ENCODE data around the gene EIF4G3. TPM values are rescaled to one million over a fixed set of nuclear protein-coding genes. Genes with fewer than 3 reads are reported as not detected.

EIF4G3 gene
- polyA plus RNA-seq, 1 of the 3 experiments (the other 2 are of a cell fraction): 32.0 TPM

- ChIA-PET POLR2A (no interaction called here), CTCF (interaction anchor here (1.1 to 1.2 kb wide), 2 partner anchors 10 to 70 kb away, joined by 3 read pairs; no protein-coding TSS in a partner anchor)
- TF ChIP-seq FOXM1 (IDR thresholded peaks at IDR 0.05; ENCODE audit: low read depth) (no peak), TAF1 (IDR thresholded peaks at IDR 0.05; ENCODE audit: borderline replicate concordance, low read depth, low read length) (no peak), RAD21 (IDR thresholded peaks at IDR 0.05; ENCODE audit: low read length) (no peak), FOXJ3 (CRISPR knock-in tag; IDR thresholded peaks at IDR 0.05) (no peak)
- H3K4me1 ChIP-seq (ENCODE audit: control insufficient read depth in 1 of 2, insufficient read depth in 2 of 2, low read depth in 1 of 2, low read length in 1 of 2): peaks cover 7% of the 10 kb centered on the region in 2 experiments; a peak in 2 of 4 replicates
- H3K9me2 ChIP-seq: no peaks in the 10 kb centered on the region
- H4K20me1 ChIP-seq (ENCODE audit: insufficient read depth): no peaks in the 10 kb centered on the region; the same call in 1 of the 2 replicates
- H3F3A ChIP-seq (replicated peaks; ENCODE audit: insufficient read depth): peaks cover 9% of the 10 kb centered on the region
- no peaks in the 10 kb centered on the region for H3K9me3 ChIP-seq
- no peak overlapping the region for H3K9ac ChIP-seq
- H3K4me2 ChIP-seq: no peak overlapping the region
- H3K27ac ChIP-seq (ENCODE audit: low read depth in 2 of 2, low read length in 1 of 2): no peak overlapping the region
- H3K27me3 ChIP-seq (ENCODE audit: insufficient read depth): no peaks in the 10 kb centered on the region
- peaks cover 15 to 18% of the 10 kb centered on the region in 2 experiments for H3K36me3 ChIP-seq (replicated peaks in 1 of 2; ENCODE audit: control insufficient read depth in 1 of 2, insufficient read depth in 2 of 2, low read length in 1 of 2)
- no peak for DNase-seq
- no peak overlapping the region for H2AFZ ChIP-seq (ENCODE audit: low read depth)
- 82% methylated on average over 4 of the region's 4 CpGs for WGBS (ENCODE audit: low lambda C conversion rate)
- no peak overlapping the region for H3K4me3 ChIP-seq (ENCODE audit: low read depth in 2 of 2, low read length in 1 of 2)
- peaks cover 26% of the 10 kb centered on the region for H3K79me2 ChIP-seq (ENCODE audit: insufficient read depth)
Observed at GRCh38 chr1:21050031-21050430, 126.7 kb downstream of the EIF4G3 start.

GRCh38 chr1:21048462-21048861 is 128.2 kb downstream of the EIF4G3 start:
- Histone ChIP-seq H3K9me3 (no peaks in the 10 kb centered on the region), H3K4me3 (ENCODE audit: low read depth in 2 of 2, low read length in 1 of 2) (no peak overlapping the region), H2AFZ (ENCODE audit: low read depth) (no peak overlapping the region), H3K36me3 (replicated peaks in 1 of 2; ENCODE audit: control insufficient read depth in 1 of 2, insufficient read depth in 2 of 2, low read length in 1 of 2) (peaks cover 15 to 18% of the 10 kb centered on the region in 2 experiments), H3K4me2 (no peak overlapping the region), H3K27me3 (ENCODE audit: insufficient read depth) (no peaks in the 10 kb centered on the region), H3F3A (replicated peaks; ENCODE audit: insufficient read depth) (peaks cover 9% of the 10 kb centered on the region), H3K27ac (ENCODE audit: low read depth in 2 of 2, low read length in 1 of 2) (no peak overlapping the region), H3K79me2 (ENCODE audit: insufficient read depth) (peaks cover 34% of the 10 kb centered on the region), H4K20me1 (ENCODE audit: insufficient read depth) (peaks cover 2% of the 10 kb centered on the region; the same call in 1 of the 2 replicates), H3K9me2 (no peaks in the 10 kb centered on the region), H3K4me1 (ENCODE audit: control insufficient read depth in 1 of 2, insufficient read depth in 2 of 2, low read depth in 1 of 2, low read length in 1 of 2) (peaks cover 11 to 13% of the 10 kb centered on the region in 2 experiments; a peak in 3 of 4 replicates), H3K9ac (no peak overlapping the region)
- ChIA-PET POLR2A (no interaction called here), CTCF (interaction anchor here (1.1 kb wide), 1 partner anchor 22 kb away, joined by 3 read pairs; no protein-coding TSS in a partner anchor)
- no peak for TF ChIP-seq MXI1 (IDR thresholded peaks at IDR 0.05; ENCODE audit: low read depth, low read length)
- no peak for TF ChIP-seq RAD21 (IDR thresholded peaks at IDR 0.05; ENCODE audit: low read length)
- TF ChIP-seq CHD2 (IDR thresholded peaks at IDR 0.05; ENCODE audit: low read length, partially characterized antibody): no peak
- TF ChIP-seq RCOR1 (IDR thresholded peaks at IDR 0.05; ENCODE audit: low read length): no peak
- TF ChIP-seq IRF3 (IDR thresholded peaks at IDR 0.05; ENCODE audit: low read depth, low read length): no peak
- no peak for TF ChIP-seq GABPA (IDR thresholded peaks at IDR 0.05; ENCODE audit: low read depth)
- 86% methylated on average over 4 of the region's 4 CpGs for WGBS (ENCODE audit: low lambda C conversion rate)
- no peak for DNase-seq

- POLR2A ChIA-PET: no interaction called here
- no peaks in the 10 kb centered on the region for H3K27me3 ChIP-seq (ENCODE audit: insufficient read depth)
Observed at GRCh38 chr1:21046132-21046531, 130.6 kb downstream of the EIF4G3 start.

More at GRCh38 chr1:21046132-21046531, 130.6 kb downstream of the EIF4G3 start:
- H3K4me3 ChIP-seq (ENCODE audit: low read depth in 2 of 2, low read length in 1 of 2): no peak overlapping the region
- no peak overlapping the region; a peak in 2 of 4 replicates for H3K27ac ChIP-seq (ENCODE audit: low read depth in 2 of 2, low read length in 1 of 2)
- peaks cover 13 to 15% of the 10 kb centered on the region in 2 experiments for H3K36me3 ChIP-seq (replicated peaks in 1 of 2; ENCODE audit: control insufficient read depth in 1 of 2, insufficient read depth in 2 of 2, low read length in 1 of 2)
- H4K20me1 ChIP-seq (ENCODE audit: insufficient read depth): peaks cover 13% of the 10 kb centered on the region; the same call in 1 of the 2 replicates
- H2AFZ ChIP-seq (ENCODE audit: low read depth): no peak overlapping the region
- H3K9ac ChIP-seq: no peak overlapping the region
- no peaks in the 10 kb centered on the region for H3K9me3 ChIP-seq
- H3F3A ChIP-seq (replicated peaks; ENCODE audit: insufficient read depth): peaks cover 5% of the 10 kb centered on the region
- H3K4me1 ChIP-seq (ENCODE audit: control insufficient read depth in 1 of 2, insufficient read depth in 2 of 2, low read depth in 1 of 2, low read length in 1 of 2): peaks cover 11 to 25% of the 10 kb centered on the region in 2 experiments
- DNase-seq: no peak
- 91% methylated on average over 3 of the region's 3 CpGs for WGBS (ENCODE audit: low lambda C conversion rate)
- TF ChIP-seq, protein P1, sequence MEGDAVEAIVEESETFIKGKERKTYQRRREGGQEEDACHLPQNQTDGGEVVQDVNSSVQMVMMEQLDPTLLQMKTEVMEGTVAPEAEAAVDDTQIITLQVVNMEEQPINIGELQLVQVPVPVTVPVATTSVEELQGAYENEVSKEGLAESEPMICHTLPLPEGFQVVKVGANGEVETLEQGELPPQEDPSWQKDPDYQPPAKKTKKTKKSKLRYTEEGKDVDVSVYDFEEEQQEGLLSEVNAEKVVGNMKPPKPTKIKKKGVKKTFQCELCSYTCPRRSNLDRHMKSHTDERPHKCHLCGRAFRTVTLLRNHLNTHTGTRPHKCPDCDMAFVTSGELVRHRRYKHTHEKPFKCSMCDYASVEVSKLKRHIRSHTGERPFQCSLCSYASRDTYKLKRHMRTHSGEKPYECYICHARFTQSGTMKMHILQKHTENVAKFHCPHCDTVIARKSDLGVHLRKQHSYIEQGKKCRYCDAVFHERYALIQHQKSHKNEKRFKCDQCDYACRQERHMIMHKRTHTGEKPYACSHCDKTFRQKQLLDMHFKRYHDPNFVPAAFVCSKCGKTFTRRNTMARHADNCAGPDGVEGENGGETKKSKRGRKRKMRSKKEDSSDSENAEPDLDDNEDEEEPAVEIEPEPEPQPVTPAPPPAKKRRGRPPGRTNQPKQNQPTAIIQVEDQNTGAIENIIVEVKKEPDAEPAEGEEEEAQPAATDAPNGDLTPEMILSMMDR (IDR thresholded peaks at IDR 0.05): no peak
- TF ChIP-seq, protein P2, sequence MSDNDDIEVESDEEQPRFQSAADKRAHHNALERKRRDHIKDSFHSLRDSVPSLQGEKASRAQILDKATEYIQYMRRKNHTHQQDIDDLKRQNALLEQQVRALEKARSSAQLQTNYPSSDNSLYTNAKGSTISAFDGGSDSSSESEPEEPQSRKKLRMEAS (IDR thresholded peaks at IDR 0.05; ENCODE audit: low read depth): no peak
- no peak for TF ChIP-seq YY1 (IDR thresholded peaks at IDR 0.05; ENCODE audit: low read depth)
- TF ChIP-seq TCF12 (IDR thresholded peaks at IDR 0.05): no peak
- TF ChIP-seq EP300 (IDR thresholded peaks at IDR 0.05; ENCODE audit: borderline replicate concordance in 1 of 2, low read depth in 1 of 2, low read length in 1 of 2): no peak
- peaks cover 44% of the 10 kb centered on the region for H3K79me2 ChIP-seq (ENCODE audit: insufficient read depth)
- CTCF ChIA-PET: interaction anchor here (1.0 to 1.4 kb wide), 2 partner anchors 49 to 107 kb away, joined by 3 read pairs; no protein-coding TSS in a partner anchor
- no peak overlapping the region for H3K4me2 ChIP-seq
- H3K9me2 ChIP-seq: no peaks in the 10 kb centered on the region
